GM18520 (cell line): ENCODE results near the gene NHLH1.
"Not testable (repeated sequence)": the region's sequence is repeated elsewhere in the genome, so short reads cannot be mapped to it uniquely, and the experiment has no call there.

Experiments used
- ATAC-seq: cut with Tn5 transposase; IDR thresholded peaks from one replicate; pipeline ENCODE4 v1.9.1; 2021; ENCODE audit not compliant: unreplicated experiment

NHLH1 gene

GRCh38 chr1:160376525-160377131, 9.8 kb downstream of the NHLH1 start:
- ATAC-seq, result peak; percentile 44

GRCh38 chr1:160377585-160378206, 10.8 kb downstream of the NHLH1 start:
- ATAC-seq, result no peak

DNA sequence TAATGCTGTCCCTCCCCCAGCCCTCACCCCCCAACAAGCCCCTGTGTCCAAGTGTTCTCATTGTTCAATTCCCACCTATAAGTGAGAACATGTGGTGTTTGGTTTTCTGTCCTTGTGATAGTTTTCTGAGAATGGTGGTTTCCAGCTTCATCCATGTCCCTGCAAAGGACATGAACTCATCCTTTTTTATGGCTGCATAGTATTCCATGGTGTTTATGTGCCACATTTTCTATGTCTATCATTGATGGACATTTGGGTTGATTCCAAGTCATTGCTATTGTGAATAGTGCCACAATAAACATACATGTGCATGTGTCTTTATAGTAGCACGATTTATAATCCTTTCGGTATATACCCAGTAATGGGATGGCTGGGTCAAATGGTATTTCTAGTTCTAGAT, 17.9 kb downstream of the NHLH1 start:
- ATAC-seq, result not testable (repeated sequence)

DNA sequence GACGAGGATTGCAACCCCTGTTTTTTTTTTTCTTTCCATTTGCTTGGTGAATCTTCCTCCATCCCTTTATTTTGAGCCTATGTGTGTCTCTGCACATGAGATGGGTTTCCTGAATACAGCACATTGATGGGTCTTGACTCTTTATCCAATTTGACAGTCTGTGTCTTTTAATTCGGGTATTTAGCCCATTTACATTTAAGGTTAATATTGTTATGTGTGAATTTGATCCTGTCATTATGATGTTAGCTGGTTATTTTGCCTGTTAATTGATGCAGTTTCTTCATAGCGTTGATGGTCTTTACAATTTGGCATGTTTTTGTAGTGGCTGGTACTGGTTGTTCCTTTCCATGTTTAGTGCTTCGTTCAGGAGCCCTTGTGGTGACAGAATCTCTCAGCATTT, 21.5 kb downstream of the NHLH1 start:
- not testable (repeated sequence) for ATAC-seq

- ATAC-seq, result no peak
Observed at GRCh38 chr1:160394673-160395072, 27.8 kb downstream of the NHLH1 start.

- ATAC-seq, result no peak
Observed at GRCh38 chr1:160397651-160398050, 30.8 kb downstream of the NHLH1 start.

- no peak for ATAC-seq
Observed at GRCh38 chr1:160398823-160399222, 32.0 kb downstream of the NHLH1 start.

- ATAC-seq, result no peak
Observed at GRCh38 chr1:160399544-160400222, 32.8 kb downstream of the NHLH1 start.

GRCh38 chr1:160400223-160400645, 33.4 kb downstream of the NHLH1 start, which contains the start of gene VANGL2:
VANGL2 (plus strand) TSS chr1:160400564; CDS start chr1:160415838, 15,274 bp downstream.
- ATAC-seq, result no peak

DNA sequence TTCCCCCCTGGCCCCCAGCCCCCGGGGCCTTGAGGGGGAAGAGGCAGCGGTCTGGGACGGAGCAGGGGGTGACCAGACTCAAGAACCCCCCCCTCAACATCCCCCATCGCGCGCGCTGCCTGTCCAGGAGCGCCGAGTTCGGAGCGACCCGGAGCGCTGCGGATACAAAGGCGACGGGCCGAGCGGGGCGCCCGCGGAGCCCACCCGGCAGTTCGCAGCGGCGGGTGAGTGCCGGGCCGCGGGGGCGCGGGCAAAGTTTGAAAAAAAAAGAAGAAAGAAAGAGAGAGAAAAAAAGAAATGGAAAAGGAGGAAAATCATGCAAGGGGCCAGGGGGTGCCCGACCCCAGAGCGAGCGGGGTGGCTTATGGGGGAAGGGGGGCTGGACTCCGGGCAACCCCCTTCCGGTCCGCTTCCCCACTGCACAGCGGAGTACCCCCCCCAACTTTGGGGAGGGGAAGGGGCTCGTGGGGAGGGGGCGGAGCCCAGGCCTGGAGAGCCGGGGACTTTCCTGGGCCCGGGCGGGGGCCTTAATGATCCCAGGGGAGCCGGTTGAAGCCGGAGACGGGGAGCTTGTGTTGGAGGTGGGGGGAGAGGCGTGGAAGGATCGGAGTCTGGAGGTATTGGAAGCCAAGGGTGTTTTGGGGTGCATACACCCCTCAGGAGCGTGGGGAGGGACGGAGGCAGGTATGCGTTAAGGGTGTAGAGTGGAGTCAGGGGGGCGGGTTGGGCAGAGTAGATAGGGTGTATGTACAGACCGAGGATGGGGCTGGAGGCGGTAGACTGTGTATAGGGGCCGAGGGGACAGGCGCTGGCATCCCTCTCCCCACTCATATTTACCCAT, 34.0 kb downstream of the NHLH1 start:
- no peak for ATAC-seq

GRCh38 chr1:160401487-160401805, 34.6 kb downstream of the NHLH1 start:
- ATAC-seq, result no peak

GRCh38 chr1:160402001-160402795, 35.3 kb downstream of the NHLH1 start:
- no peak for ATAC-seq

- ATAC-seq, result no peak
Observed at GRCh38 chr1:160403244-160403643, 36.4 kb downstream of the NHLH1 start.

GRCh38 chr1:160404094-160404493, 37.2 kb downstream of the NHLH1 start:
- ATAC-seq, result no peak

- ATAC-seq, result no peak
Observed at GRCh38 chr1:160405331-160405877, 38.5 kb downstream of the NHLH1 start.

DNA sequence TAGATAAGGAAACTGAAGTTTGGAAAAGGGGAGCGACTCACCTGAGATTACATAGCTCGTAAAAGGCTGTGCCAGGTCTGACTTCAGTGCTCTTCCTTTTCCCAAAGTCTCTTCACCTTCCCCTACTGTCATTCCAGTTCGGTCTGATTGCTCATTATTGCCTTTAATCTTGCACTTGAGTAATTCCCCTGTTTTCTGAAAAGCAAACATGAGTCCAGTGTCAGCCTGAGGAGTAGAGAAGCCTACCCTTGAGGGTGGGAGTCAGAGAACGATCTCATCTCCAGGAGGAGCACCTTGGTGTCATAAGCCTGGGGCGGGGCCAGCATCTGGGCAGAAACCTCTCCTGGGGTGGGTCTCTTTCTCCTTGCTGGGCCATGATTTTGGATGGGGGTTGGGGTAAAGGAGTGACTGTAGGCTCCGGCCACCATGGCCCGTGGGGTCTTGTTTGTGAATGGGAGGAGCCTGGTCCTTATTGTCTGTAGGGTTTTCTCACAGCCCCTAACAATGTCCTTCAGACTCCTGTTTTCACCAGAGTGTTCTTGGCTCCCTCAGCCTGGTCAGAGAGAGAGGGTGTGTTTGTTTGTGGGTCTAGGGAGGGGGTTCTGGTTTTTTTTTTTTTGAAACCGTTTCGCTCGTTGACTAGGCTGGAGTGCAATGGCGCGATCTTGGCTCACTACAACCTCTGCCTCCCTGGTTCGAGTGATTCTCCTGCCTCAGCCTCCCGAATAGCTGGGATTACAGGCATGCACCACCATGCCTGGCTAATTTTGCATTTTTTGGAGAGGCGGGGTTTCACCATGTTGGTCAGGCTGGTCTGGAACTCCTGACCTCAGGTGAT, 39.5 kb downstream of the NHLH1 start:
- ATAC-seq, result no peak

GRCh38 chr1:160407839-160408801, 41.2 kb downstream of the NHLH1 start:
- no peak for ATAC-seq

DNA sequence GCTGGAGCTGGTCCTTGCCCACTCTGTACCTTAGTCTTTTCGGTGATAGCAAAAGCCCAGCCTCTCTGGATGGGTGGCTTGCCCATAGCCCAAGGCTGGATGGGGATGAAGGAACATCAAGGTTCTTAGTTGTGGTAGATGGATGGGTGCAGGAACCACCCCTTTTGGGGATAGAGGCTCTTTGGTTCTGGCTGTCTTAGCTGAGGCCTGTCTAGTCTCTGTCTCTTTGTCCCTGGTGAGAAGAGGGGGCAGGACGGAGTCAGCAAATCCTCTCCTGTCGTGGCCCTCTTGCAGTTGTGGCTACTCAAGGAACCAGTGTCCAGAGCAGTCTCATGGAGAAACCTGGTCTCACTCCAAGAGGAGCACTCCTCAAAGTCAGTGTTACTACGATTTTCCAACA, 42.0 kb downstream of the NHLH1 start:
- no peak for ATAC-seq
